Neural cell (in vitro differentiated cells): ENCODE measurements around the gene PDIA6. TPM values are rescaled to one million over a fixed set of nuclear protein-coding genes. Genes with fewer than 3 reads are reported as not detected.

ENCODE experiments used
- H2AFZ ChIP-seq: fragments of 200-600, 300-800 bp; sonication (generic), shearing (Covaris generic); 2 replicates; pipeline ENCODE4 v1.6.0; 2014; ENCODE audit warnings: low read depth, mild to moderate bottlenecking, antibody characterized with exemption, low read length, moderate library complexity
- H3F3A ChIP-seq: fragments of 200-600 bp; shearing (Covaris generic); 2 replicates; pipeline ENCODE4 v1.6.1; 2016; ENCODE audit warnings: mild to moderate bottlenecking, moderate library complexity, mixed read lengths, antibody characterized with exemption, low read length; ENCODE audit not compliant: insufficient read depth, poor library complexity, severe bottlenecking
- H3K27ac ChIP-seq: fragments of 200-600, 300-800 bp; sonication (generic), shearing (Covaris generic); 2 replicates; pipeline ENCODE4 v1.5.1; 2014; ENCODE audit warnings: mild to moderate bottlenecking, low read length, moderate library complexity
- H3K27me3 ChIP-seq: fragments of 300-800, 200-600 bp; sonication (generic), shearing (Covaris generic); 2 replicates; pipeline ENCODE4 v1.6.0; 2014; ENCODE audit warnings: mild to moderate bottlenecking, low read depth, low read length, moderate library complexity; ENCODE audit not compliant: insufficient read depth
- H3K36me3 ChIP-seq: fragments of 300-800, 200-600 bp; sonication (generic), shearing (Covaris generic); 2 replicates; pipeline ENCODE4 v1.5.1; 2014; ENCODE audit warnings: mild to moderate bottlenecking, antibody characterized with exemption, low read length, moderate library complexity; ENCODE audit not compliant: insufficient read depth
- H3K4me2 ChIP-seq: fragments of 300-800, 200-600 bp; sonication (generic), shearing (Covaris generic); 2 replicates; pipeline ENCODE4 v1.6.0; 2014; ENCODE audit warnings: mild to moderate bottlenecking, low read length
- H3K4me3 ChIP-seq: fragments of 300-800, 200-600 bp; sonication (generic), shearing (Covaris generic); 2 replicates; pipeline ENCODE4 v1.5.1; 2014; ENCODE audit warnings: mild to moderate bottlenecking, low read length, moderate library complexity
- H3K79me2 ChIP-seq: fragments of 200-600 bp; shearing (Covaris generic); replicated peaks from 2 replicates; pipeline ENCODE4 v1.6.0; 2014; ENCODE audit warnings: mild to moderate bottlenecking, low read length, moderate library complexity; ENCODE audit not compliant: insufficient read depth
- H3K9ac ChIP-seq: fragments of 300-800, 200-600 bp; sonication (generic), shearing (Covaris generic); 2 replicates; pipeline ENCODE4 v1.6.1; 2016; ENCODE audit warnings: mild to moderate bottlenecking, low read length, mixed read lengths
- H3K9me2 ChIP-seq: fragments of 200-600 bp; shearing (Covaris generic); 2 replicates; pipeline ENCODE4 v1.6.1; 2016; ENCODE audit warnings: mild to moderate bottlenecking, low read length, mixed read lengths; ENCODE audit not compliant: insufficient read depth
- H3K9me3 ChIP-seq: fragments of 200-600, 300-800 bp; sonication (generic), shearing (Covaris generic); 2 replicates; pipeline ENCODE4 v1.6.1; 2016; ENCODE audit warnings: mild to moderate bottlenecking, mixed run types, low read length, moderate library complexity, mixed read lengths
- H4K20me1 ChIP-seq: fragments of 200-600 bp; shearing (Covaris generic); 2 replicates; pipeline ENCODE4 v1.6.1; 2016; ENCODE audit warnings: mild to moderate bottlenecking, mixed run types; ENCODE audit not compliant: insufficient read depth
- CTCF ChIP-seq: fragments of 450-650 bp; IDR thresholded peaks from 2 replicates; pipeline ENCODE4 v1.5.1; 2014; ENCODE audit warnings: antibody characterized with exemption, mild to moderate bottlenecking, moderate library complexity; ENCODE audit not compliant: poor library complexity, severe bottlenecking
- EP300 ChIP-seq: fragments of 450-650 bp; conservative IDR thresholded peaks from 2 replicates; pipeline ENCODE4 v1.6.1; 2014; ENCODE audit warnings: antibody characterized with exemption, mild to moderate bottlenecking, moderate library complexity; ENCODE audit not compliant: poor library complexity, severe bottlenecking
- EZH2 ChIP-seq: fragments of 200-600, 300-800 bp; shearing (Covaris generic), sonication (generic); IDR thresholded peaks from 2 replicates; pipeline ENCODE4 v1.6.1; 2014; ENCODE audit warnings: antibody characterized with exemption, low read length, borderline replicate concordance, mild to moderate bottlenecking; ENCODE audit not compliant: insufficient read depth, poor library complexity, severe bottlenecking
- MXI1 ChIP-seq: fragments of 450-650 bp; conservative IDR thresholded peaks from 2 replicates; pipeline ENCODE4 v1.6.1; 2014; ENCODE audit warnings: antibody characterized with exemption, mild to moderate bottlenecking; ENCODE audit not compliant: poor library complexity, severe bottlenecking
- POLR2AphosphoS5 ChIP-seq: IDR thresholded peaks from 2 replicates; pipeline ENCODE4 v1.6.1; 2012
- RAD21 ChIP-seq: fragments of 450-650 bp; conservative IDR thresholded peaks from 2 replicates; pipeline ENCODE4 v1.6.1; 2014; ENCODE audit warnings: antibody characterized with exemption, mild to moderate bottlenecking, moderate library complexity
- REST ChIP-seq: IDR thresholded peaks from 2 replicates; pipeline ENCODE4 v1.6.1; 2012; ENCODE audit warnings: borderline replicate concordance
- SMC3 ChIP-seq: fragments of 450-650 bp; conservative IDR thresholded peaks from 2 replicates; pipeline ENCODE4 v1.6.1; 2014; ENCODE audit warnings: antibody characterized with exemption, mild to moderate bottlenecking, moderate library complexity; ENCODE audit not compliant: poor library complexity
- TAF1 ChIP-seq: IDR thresholded peaks from 2 replicates; pipeline ENCODE4 v1.6.1; 2012; ENCODE audit warnings: low read depth
- polyA plus RNA-seq: library from polyadenylated mRNA; depleted of rRNA; stranded (reverse); fragments of >200 nt; gene quantifications from 2 replicates; pipeline ENCODE4 v1.2.3, GENCODE V29; 2014

PDIA6 gene
- polyA plus RNA-seq, 1 donor from 2014 or later, result 124 TPM

- Histone ChIP-seq H3K79me2 (no peaks in the 10 kb centered on the region), H3K9me2 (no peaks in the 10 kb centered on the region), H4K20me1 (no peaks in the 10 kb centered on the region), H3K4me3 (no peak overlapping the region), H3K27me3 (no peaks in the 10 kb centered on the region), H3K9me3 (no peaks in the 10 kb centered on the region), H2AFZ (no peak overlapping the region), H3K27ac (no peak overlapping the region), H3K9ac (no peak overlapping the region), H3K4me2 (no peak overlapping the region), H3F3A (no peaks in the 10 kb centered on the region), H3K36me3 (no peaks in the 10 kb centered on the region)
- TF ChIP-seq MXI1 (no peak), TAF1 (no peak), EP300 (no peak), CTCF (no peak), POLR2AphosphoS5 (no peak), EZH2 (no peak), SMC3 (no peak), REST (no peak)
Observed at GRCh38 chr2:10826625-10827024, 14.0 kb upstream of the PDIA6 start.

GRCh38 chr2:10826026-10826425 lies 13.4 kb upstream of the PDIA6 start:
- H3K4me2 ChIP-seq, result no peak overlapping the region
- H3K9me2 ChIP-seq, result no peaks in the 10 kb centered on the region
- H3K9me3 ChIP-seq, result no peaks in the 10 kb centered on the region
- H3K36me3 ChIP-seq, result no peaks in the 10 kb centered on the region
- H3K4me3 ChIP-seq, result no peak overlapping the region
- TF ChIP-seq POLR2AphosphoS5, result no peak
- no peak for TF ChIP-seq RAD21
- TF ChIP-seq EP300, result no peak
- no peak for TF ChIP-seq EZH2
- no peak for TF ChIP-seq SMC3
- TF ChIP-seq TAF1, result no peak
- TF ChIP-seq MXI1, result no peak
- no peak for TF ChIP-seq REST
- TF ChIP-seq CTCF, result no peak
- H3K27me3 ChIP-seq, result no peaks in the 10 kb centered on the region
- no peak overlapping the region for H3K9ac ChIP-seq
- H2AFZ ChIP-seq, result no peak overlapping the region
- H3K79me2 ChIP-seq, result no peaks in the 10 kb centered on the region
- H3K27ac ChIP-seq, result no peak overlapping the region
- no peaks in the 10 kb centered on the region for H4K20me1 ChIP-seq
- no peaks in the 10 kb centered on the region for H3F3A ChIP-seq
